H1 (cell line): ENCODE measurements around the gene ELAVL2. TPM values are rescaled to one million over a fixed set of nuclear protein-coding genes. Genes with fewer than 3 reads are reported as not detected.

Source experiments
- BACH1 ChIP-seq: IDR thresholded peaks from 2 replicates; pipeline ENCODE4 v1.6.1; 2012; ENCODE audit warnings: low read length, improper control_type of control experiment
- CHD1 ChIP-seq: IDR thresholded peaks from 2 replicates; pipeline ENCODE4 v1.6.1; 2012; ENCODE audit warnings: low read depth, low read length, improper control_type of control experiment
- NANOG ChIP-seq: IDR thresholded peaks from 2 replicates; pipeline ENCODE4 v1.6.1; 2011; ENCODE audit warnings: low read length, low read depth, mild to moderate bottlenecking, inconsistent platforms; ENCODE audit not compliant: insufficient read depth, poor library complexity, severe bottlenecking
- RNF2 ChIP-seq: fragments of 200-900, 300-1000 bp; sonication (generic); IDR thresholded peaks from 2 replicates; pipeline ENCODE4 v1.7.1; 2016; ENCODE audit warnings: borderline replicate concordance, low read depth, mild to moderate bottlenecking, antibody characterized with exemption, low read length; ENCODE audit not compliant: poor library complexity, severe bottlenecking; ENCODE audit errors: missing control alignments
- ZNF274 ChIP-seq: IDR thresholded peaks from 2 replicates; pipeline ENCODE4 v1.7.0; 2012; ENCODE audit warnings: low read length, borderline replicate concordance; ENCODE audit errors: extremely low read depth
- polyA plus RNA-seq, 7 experiments: library from polyadenylated mRNA; depleted of rRNA in 3 of 7; stranded (reverse) in 5 of 7; unstranded in 2 of 7; fragments of >200 nt in 5 of 7; fragments of 200-250 nt in 2 of 7; gene quantifications; 1 replicate in 5 of 7; 2 replicates in 1 of 7; 4 replicates in 1 of 7; pipeline versions ENCODE4 v1.2.1 to v1.2.3, GENCODE V29; 2011 to 2013; ENCODE audit warnings: missing spikeins in 2 of 7, mixed read lengths in 2 of 7
- total RNA-seq: library from RNA; stranded (reverse); fragmentation: NEBNext Ultra II Directional; extraction: Animal tissue kit (Norgen Biotek cat#: 25700); gene quantifications from 2 replicates; pipeline ENCODE4 v1.2.1, GENCODE V29; 2021

ELAVL2 gene
- total and polyA plus RNA-seq, 2 of the 8 experiments (the other 6 are each of a cell fraction or from before 2014, with no cell fraction given): 4.9 to 21.9 TPM

DNA sequence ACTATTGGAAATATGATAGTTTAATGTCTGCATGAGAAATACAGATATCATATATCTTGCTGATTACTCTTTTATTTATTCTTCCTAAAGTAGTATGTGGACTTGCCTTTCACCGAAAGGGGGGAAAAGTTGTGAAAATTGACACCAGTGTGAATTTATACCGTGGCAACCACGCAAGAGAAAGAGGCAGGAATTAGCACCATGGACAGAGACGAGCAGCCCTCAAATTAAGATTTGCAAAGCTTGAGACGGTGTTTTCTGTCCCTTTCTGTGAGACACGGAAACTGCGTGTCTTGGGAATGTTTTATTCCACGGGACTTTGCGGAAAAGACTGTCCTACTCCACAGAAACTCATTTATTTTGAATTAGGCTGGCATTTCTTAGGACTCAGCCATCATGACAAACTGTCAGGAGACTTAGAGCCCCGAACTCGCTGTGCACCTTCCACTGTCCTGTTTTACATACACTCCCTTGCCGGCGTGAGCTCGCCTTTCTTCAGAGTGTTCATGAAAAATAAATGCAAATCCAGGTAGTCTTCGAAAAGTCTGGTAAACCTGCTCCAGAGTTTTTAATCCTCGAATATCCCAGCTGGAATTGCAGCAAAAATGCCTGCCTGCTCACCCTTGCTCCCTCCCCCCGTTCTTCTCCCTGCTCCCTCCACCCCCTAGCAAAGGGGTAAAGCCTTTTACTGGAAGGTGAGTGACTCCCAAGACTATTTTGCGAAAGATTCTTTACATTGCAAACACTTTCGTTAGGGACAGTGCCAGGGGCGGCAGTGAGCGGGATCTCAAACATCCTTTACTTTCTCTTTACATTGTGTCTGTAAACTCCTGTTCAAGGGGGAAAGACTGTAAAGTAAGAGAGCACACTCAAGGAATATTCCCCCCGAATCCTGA, 3.8 kb upstream of the ELAVL2 start (continued):
- TF ChIP-seq RNF2 (peak; percentile 67), ZNF274 (no peak), NANOG (no peak), CHD1 (no peak), BACH1 (peak; percentile 77; the same call in 1 of the 2 replicates)
- TF ChIP-seq, all 59 proteins: peak for 6
